Hypothalamus (tissue), 51 donors: Measurements from ENCODE around the gene SOCS6.
"Not testable (repeated sequence)": the region's sequence is repeated elsewhere in the genome, so short reads cannot be mapped to it uniquely, and the experiment has no call there.

Experiments used
- DNase-seq, 51 donors: peaks; one replicate each; lab custom pipeline; 2025; lab: John Stamatoyannopoulos, UW

Gene SOCS6, protein sequence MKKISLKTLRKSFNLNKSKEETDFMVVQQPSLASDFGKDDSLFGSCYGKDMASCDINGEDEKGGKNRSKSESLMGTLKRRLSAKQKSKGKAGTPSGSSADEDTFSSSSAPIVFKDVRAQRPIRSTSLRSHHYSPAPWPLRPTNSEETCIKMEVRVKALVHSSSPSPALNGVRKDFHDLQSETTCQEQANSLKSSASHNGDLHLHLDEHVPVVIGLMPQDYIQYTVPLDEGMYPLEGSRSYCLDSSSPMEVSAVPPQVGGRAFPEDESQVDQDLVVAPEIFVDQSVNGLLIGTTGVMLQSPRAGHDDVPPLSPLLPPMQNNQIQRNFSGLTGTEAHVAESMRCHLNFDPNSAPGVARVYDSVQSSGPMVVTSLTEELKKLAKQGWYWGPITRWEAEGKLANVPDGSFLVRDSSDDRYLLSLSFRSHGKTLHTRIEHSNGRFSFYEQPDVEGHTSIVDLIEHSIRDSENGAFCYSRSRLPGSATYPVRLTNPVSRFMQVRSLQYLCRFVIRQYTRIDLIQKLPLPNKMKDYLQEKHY

GRCh38 chr18:70288851-70289328 lies at the start of gene SOCS6:
Gene SOCS6, plus strand, starts transcription at chr18:70289045. Its CDS starts 35,624 bp downstream, at chr18:70324669.
- peak in 36 of 51 donors; percentile 15 to 69 (median 34) for DNase-seq

GRCh38 chr18:70243131-70243929 lies 45.5 kb upstream of the SOCS6 start:
- no peak for DNase-seq

DNA sequence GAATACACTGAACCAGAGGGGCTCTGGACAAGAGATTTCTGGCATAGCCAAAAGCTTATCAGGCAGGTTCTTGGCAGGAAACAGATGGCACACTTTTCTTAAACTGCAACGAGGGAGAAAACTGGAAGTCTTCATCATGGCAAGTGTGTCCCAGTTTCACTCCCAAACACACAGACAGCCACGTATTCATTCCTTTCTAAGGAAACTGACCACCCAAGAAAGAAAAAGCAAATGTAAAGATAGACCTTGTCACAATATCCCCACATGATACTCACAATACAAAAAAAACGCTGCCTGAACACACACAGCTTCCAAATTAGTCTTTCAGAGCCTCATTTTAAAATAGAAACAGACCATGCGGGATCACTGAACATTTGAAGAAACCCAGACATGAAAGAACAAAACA lies 42.8 kb upstream of the SOCS6 start:
- no peak for DNase-seq

GRCh38 chr18:70249118-70249517 lies 39.7 kb upstream of the SOCS6 start:
- no peak for DNase-seq

- DNase-seq: not testable (repeated sequence)
Observed at GRCh38 chr18:70249861-70250260, 39.0 kb upstream of the SOCS6 start.

DNA sequence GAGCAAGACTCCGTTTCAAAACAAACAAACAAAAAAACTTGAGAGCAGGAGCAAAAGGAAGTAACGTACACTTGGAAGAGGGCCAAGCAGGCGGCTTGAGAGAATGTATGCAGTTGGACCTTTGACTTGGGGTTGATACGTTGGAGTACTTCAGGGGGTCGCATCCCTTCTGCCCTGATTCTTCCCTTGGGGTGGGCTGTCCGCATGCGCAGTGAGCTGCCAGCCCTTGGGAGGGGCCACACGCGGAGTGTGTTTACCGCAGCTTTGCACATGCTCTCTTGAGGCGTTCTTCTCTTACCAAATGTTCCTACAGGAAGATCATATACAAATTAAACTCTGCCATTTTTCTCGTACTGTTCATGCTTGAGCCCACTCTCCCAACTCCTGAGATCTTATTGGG lies 38.1 kb upstream of the SOCS6 start:
- no peak for DNase-seq

- DNase-seq: no peak
Observed at GRCh38 chr18:70256184-70256583, 32.7 kb upstream of the SOCS6 start.

GRCh38 chr18:70256994-70257393 lies 31.9 kb upstream of the SOCS6 start:
- DNase-seq: peak in 2 of 51 donors; percentile 10 to 15

DNA sequence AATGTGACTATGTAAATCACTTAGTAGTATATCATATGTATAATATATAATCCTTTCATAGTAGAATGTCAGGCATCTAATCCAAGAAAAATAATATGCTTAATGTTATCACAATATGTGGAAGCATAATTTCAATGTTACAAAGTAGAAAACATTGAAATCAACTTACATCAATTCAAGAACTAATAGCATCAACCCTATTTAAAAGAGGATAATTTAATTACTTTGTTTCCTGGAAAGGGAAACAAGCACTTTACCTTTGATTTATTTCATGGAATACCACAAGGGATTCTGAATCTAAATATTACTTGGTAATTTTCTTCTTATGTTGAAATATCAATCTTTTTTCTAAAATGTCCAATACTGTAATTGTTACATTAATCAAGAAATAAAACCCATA lies 30.6 kb upstream of the SOCS6 start:
- no peak for DNase-seq

DNA sequence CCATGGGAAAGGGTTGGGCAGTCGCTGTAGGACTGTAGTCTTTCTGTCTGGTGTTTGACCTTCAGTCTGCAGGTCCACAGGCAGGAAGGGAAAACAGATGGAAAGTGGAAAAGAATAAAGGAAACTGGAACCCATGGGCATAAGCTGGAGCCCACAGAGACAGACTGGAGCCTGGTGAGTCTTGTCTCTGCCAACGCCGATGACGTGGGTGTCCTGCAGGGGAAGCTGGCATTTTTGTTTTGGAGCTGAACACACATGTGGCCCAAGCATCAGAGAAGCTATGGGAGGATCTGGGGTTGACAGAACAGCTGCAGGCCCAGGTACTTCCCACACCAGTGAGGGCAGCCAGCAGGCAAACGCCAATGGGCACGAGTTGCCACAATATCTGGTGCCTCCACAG lies 28.2 kb upstream of the SOCS6 start:
- DNase-seq: no peak

DNA sequence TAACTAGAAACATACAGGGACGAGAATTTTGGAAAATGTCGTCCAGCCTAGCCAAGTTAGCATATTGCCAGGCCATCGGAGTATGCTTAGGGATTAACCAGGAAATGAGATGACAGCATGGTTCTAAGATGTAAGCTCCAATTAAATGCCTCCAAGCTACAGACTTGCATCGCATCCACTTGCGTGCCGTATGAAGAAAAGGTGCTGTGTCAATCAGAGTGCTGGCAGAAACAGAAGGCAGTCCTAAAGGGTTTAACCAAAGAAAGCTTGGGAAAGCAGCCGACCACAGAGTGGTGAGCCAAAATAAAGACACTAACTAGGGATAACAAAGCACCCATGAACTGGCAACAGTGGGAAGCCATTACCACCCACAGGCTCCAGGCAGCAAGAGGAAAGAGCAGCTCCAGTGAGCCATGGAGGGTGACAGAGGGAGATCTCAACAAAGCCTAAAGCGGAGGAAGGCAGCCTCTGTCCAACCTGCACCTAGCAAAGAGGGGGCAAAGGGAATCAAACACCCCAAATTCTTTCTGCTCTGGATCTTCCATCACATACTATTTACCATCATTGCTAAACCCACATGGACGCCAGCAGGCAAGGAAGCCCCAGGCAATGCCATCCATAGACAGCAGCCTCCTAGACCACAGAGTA lies 27.6 kb upstream of the SOCS6 start:
- DNase-seq: no peak

GRCh38 chr18:70263336-70263735 lies 25.5 kb upstream of the SOCS6 start:
- DNase-seq: no peak

DNA sequence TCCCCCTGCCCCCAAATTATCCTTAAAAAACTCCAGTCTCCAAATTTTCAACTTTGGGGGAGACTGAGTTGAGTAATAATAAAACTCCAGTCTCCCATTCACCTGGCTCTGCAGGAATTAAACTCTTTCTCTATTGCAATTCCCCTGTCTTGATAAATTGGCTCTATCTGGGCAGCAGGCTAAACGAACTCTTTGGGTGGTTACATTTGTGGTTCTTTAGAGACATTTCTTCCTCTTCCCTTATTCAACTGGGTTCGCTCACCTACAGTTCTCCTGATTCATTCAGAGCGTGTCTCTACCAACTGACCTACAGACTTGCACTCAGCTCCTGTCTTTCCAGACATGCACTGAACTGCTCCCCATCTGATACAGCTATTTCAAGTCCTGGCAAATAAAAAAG lies 17.1 kb upstream of the SOCS6 start:
- DNase-seq: no peak

GRCh38 chr18:70273021-70273420 lies 15.8 kb upstream of the SOCS6 start:
- DNase-seq: no peak

GRCh38 chr18:70276416-70277191 lies 12.2 kb upstream of the SOCS6 start:
- no peak for DNase-seq

DNA sequence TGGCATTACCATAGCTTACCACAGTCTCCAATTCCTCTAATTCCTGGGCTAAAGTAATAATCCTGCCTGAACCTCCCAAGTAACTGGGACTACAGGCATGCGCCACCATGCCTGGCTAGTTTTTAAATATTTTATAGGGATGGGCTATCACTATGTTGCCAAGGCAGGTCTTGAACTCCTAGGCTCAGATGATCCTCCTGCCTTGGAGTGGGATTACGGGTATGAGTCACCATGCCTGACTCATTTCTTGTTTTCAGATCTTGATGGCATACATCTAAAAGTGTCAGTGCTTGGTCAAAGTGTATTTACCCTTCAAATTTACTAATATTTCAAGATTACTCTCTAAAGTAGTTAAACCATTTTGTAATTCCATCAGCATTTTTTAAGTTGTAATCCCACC lies 9.4 kb upstream of the SOCS6 start:
- no peak for DNase-seq

GRCh38 chr18:70280007-70280925 lies 8.6 kb upstream of the SOCS6 start:
- DNase-seq: no peak

- peak in 1 of 51 donors; percentile 26 for DNase-seq
Observed at GRCh38 chr18:70284976-70285620, 3.7 kb upstream of the SOCS6 start.

GRCh38 chr18:70287731-70288130 lies 1.1 kb upstream of the SOCS6 start:
- no peak for DNase-seq
